Measurements from ENCODE around the gene STYK1.
A peak's percentile ranks its signal among the peaks of the same experiment; 100 is the strongest.

Gene STYK1, protein sequence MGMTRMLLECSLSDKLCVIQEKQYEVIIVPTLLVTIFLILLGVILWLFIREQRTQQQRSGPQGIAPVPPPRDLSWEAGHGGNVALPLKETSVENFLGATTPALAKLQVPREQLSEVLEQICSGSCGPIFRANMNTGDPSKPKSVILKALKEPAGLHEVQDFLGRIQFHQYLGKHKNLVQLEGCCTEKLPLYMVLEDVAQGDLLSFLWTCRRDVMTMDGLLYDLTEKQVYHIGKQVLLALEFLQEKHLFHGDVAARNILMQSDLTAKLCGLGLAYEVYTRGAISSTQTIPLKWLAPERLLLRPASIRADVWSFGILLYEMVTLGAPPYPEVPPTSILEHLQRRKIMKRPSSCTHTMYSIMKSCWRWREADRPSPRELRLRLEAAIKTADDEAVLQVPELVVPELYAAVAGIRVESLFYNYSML

DNA sequence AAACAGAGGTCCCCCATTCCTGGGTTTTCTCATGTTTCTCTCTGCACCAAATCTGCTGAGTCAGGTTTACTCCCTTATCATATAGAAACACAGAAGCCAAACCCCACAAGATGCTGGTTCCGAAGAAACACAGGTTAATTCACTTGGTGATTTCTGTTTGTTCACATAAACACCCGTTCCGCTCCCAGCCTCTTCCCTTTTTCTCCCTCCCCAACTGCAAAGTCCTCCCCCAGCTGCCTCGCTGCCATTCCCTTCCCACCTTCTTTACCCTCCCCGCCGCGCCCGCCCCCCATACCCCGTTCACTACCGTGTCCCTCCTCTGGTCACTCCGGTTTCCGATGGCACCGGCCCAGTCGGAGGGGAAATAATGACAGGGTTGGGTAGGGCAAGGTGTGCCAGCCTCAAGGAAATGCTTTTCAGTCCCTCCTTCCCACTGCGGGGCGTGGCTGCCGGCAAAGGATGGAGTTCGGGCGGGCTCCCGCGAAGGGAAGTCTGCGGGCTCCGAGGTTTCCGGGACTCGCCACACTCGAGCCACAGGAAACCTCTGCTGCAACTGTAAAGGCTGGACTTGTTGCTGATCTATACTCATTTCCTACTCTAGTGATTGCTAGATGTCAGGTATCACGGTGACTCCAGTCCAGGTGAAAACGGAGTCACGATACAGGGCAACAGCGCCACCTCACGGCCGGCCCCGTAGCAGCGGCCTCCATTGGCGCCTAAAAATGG lies at the start of gene STYK1:
TSS of gene STYK1 (minus strand) at position 394 of the 726 bp plus-strand sequence. CDS start 39,434 bp downstream, outside the sequence.
- DNase-seq: peak; percentile 83

DNA sequence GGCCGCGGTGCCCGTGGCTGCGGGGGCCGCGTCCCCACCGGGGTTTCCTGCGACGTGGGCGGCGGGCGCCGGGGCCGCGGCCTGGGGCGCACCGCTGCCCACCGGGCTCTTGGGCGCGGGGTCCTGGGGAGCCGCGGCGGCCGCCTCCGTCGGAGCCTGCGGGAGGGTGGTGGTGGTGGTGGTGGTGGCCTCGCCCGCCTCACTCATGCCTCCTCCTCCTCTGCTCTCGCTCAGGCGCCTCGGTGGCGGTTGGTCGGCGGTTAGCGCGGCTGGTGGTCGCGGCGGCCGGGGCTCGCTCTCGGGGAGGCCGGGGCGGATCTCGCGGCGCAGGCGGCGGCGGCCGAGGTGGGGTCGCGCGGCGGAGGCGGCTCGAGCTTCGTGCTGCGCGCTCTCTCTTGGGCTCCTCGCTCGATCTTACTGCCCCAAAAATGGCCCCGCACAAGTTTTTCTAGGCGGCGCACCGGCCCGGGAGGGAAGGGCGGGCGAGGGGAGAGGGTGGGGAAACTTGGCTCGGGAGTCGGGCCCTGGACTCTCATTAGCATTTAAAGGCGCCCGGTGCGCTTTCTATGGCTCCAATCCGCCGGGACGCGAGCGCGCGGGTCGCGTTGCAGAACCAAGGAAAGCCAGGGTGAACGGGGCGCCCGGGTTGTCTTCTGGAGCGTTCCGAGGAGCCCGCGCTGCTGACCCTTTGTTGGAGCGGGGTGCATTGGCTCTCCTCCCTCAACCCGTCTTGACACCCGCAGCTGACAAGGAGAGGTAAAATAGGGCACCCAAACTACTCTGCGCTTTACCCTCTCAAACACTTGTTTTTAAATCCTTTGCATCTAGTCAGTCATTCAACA lies 49.3 kb upstream of the STYK1 start, which contains the start of gene YBX3:
TSS of gene YBX3 (minus strand) at position 419 of the 842 bp plus-strand sequence. CDS start at position 207, 212 bp downstream.
- peak; percentile 92 for DNase-seq

DNA sequence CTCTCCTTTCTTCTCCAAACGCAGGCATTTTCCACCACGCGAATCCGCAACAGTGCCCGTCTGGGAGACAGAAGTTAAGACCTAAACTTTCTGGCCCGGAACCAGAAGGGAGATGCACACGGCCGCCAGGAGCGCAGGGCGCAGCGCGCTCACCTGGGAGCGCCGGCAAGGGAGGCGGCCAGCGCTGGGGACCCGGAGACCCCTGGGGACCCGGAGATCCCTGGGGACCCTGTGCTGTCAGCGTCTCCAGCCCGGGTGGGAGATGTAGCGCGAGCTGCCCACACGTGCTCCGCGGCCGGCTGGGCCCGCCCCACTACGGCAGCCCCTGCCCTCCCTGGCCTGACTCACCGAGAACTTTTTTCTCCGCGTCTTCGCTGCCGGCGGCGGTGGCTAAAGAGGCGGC lies 48.7 kb upstream of the STYK1 start:
- DNase-seq: peak; percentile 65

DNA sequence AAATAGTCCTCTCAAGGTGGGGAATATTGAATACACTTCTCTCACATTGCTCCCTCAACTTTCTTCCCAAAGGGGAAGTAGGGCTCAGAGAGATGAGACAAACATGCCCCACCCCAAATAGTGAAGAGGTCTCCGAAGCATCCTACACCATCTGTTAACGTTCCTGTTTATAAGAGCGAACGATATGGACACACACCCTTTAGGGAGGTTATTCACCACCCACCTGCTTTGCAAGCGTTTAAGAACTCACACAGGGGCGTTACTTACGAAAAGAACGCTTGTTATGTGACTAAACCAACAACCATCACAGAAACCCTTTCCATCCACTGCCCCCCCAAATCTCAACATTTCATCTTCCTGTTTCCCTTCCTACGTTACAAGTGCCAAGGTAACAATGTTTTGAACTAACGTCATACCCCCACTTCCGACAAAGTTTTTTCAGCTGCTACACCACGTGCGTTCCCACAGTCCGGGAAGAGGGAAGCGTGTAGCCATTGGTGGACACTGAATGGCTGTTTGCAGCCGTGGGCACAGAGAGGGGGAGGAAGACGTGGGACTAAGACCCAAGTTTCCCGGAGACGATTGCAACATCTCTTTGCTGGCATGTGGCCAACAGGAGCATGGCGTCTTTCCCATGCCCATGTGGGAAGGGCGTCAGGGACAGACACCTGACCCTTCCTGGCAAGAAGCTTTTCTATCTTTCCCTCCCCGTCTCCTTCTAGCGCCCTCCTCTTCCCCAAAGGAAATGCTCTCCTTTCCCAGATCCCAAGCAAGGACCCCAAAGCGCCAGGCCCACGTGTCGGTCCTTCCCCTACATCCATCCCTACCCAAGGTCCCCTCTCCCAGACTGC lies 48.0 kb upstream of the STYK1 start:
- DNase-seq: peak; percentile 79

DNA sequence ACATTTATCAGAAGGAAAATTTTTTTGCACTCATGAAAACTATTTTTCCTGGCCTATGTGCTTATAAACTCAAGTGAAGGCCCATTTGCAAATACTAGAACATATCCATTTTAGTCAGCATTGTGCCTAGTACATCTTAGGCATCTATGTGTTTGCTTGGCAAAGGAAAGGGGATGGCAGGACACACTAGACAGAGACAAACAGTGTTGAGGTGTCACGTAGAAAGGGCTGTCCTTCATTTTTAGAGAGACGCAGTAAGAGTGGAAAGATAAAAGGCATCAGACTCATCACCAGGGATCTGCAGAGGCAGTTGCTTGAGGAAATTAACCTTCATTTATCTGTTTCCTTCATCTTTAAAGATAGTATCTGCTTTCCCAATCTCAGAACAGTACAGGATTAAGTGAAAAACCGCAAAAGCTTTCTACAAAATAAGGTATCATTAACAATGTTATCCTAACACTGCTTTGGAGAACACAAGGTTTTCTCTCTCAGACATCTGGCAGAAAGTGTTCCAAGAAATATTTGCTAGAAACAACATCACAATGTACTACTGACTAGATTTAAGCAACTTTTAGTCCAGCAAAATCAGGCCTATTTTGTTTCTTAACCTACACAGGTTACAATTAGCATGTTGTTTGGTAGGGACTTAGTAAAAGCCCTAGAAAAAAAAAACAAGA lies 47.3 kb upstream of the STYK1 start:
- peak; percentile 9 for DNase-seq

DNA sequence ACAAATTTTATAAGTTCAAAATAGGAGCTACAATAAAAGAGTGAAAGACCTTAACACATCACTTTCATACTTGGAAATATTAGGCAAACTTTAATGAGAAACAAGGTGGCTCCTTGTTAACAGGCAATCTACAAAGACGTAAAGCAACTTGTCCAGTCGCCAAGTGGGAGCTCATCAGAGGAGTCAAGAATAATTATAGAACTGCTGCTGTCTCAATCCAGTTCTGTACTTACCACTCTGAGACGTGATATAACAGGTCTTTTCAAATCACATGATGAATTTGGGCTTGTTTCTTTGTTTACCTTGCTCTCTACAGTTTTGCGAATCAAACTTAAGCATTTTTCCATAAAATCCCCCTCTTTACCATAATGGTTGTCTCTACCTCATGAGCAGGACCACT lies 45.6 kb upstream of the STYK1 start:
- no peak for DNase-seq

DNA sequence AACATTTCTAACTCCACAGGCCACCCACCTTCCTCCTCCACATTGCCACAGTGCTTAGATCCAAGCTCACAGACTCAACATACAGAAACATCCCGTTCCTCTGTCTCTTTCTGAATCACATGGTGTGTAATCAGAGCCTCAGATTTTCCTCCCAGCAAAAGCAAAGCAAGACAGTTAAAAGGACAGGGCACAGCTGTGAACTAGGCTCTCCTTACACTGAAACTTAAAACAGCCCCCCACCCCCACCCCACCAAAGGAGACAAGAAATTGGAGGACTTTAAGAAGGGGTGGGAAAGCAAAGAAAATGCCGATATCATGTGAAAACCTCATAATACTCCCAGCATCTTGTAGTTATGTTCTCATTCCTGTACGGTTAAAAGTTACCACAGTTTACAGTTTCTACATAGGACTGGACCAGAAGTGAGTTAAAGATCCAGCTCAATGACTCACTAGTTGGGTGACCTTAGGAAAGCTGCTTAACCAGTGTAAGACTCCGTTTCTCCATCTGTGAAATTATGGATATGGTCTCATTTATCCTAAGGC lies 44.5 kb upstream of the STYK1 start:
- no peak for DNase-seq

DNA sequence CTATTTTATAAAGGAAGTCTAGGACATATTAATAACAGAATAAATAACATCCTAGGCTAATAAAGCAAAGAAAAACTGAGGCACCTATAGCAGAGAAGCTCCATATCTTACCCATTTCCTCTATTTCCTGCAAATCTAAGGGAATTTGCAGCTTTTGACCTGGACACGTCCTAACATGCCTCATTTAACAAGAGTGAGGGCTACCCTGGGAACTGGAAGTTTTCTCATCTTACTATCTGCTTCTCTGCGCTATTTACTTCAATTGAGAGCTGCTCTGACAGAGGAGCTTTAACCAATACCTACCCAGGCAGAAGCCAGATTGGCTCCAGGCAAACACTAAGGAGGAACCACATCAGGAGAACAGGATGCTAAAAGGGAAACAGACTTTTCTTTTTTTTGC lies 43.6 kb upstream of the STYK1 start:
- no peak for DNase-seq

DNA sequence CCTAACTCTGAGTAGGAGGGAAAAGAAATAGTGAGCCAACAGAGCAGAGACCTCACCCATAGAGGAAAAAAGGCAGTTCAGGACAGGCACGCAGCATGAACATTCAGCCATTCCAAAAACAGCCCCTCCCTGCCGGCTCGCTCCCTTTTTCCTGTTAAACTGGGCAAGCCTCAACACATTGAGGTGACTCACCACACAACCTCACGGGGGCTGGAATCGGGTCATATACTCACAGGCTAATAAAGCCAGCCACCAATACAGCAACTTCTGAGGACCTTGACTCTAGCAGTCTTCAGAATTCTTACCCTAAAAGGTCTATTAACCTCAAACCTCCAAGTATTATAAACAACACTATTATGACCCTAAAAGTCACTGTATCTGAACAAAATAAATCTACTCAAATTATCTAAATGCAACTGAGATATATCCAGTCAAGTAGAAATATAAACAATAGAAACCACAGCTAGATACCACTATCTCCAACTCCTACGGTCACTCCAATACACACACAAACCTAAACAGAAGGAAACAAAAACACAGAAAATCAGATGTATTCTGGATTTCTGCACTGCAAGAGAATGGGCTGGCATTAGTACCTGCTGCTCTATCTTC lies 43.0 kb upstream of the STYK1 start:
- DNase-seq: no peak

DNA sequence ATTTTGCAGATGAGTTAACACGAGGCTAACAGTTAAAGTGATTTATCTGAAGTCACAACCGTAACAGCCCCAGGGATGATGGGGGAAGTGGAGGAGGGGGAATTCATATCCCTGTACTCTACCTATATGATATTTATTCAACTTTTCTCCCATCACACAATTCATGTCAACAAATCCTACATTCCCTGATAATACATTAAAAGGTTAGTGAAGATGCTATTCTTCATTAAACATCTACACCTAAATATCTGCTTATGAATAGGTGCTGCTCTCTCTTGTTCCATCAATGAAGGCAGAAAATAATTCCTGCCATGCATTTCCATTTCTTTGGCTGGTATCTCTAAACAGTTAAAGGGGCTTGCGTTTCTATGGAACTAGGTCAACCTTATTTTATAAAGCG lies 42.4 kb upstream of the STYK1 start:
- DNase-seq: no peak

DNA sequence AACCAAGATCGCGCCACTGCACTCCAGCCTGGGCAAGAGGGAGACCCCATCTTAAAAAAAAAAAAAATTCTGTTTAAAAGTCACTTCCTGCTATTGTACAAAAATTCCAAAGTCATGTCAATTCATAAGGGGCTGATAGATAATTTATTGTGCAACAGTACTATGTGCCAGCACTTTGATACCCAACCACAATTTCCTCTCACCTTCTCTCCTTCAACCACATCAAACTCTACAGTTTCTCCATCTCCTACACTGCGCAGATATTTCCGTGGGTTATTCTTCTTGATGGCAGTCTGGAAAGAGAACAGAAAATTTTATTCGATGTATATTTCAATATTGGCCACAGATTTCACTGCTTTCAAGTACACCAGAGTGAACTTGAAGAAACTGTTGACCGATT lies 41.6 kb upstream of the STYK1 start:
- DNase-seq: no peak

DNA sequence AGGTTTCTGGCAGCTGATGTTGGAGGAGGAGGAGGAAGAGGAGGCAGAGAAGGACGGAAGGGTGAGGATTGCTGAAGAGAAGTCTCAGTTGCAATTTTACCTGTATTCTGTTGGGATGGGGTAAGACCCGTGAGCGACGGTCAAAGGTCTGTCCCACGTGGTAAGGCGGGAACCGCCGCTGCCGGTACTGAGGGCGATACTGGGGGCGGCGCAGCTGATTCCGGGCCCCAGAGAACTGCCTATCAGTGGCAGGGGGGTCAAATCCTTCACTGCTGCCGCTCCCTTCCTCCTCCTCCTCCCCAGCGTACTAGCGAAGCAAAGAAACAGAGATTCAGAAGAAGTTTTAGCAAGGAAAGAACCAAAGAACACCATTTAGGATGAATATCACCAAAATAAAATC lies 36.0 kb upstream of the STYK1 start:
- DNase-seq: no peak

DNA sequence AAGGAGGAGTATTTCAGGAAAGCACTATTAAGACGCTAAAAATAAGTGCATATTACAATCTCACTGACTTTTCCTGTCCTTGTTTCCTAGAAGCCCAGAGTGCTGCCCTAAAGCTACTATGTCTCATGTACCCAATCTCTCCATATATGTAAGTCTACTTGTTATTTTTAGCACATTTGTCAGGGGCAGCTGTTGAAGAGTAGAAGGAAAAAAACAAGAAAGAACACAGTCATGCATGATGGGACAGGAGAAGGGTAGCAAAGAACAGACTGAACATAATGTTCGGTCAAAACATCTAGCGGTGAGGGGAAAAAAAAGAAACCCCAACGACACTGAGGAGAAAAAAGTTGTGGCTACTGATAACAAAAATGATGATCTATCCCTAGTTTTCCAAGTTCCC lies 35.0 kb upstream of the STYK1 start:
- DNase-seq: no peak

DNA sequence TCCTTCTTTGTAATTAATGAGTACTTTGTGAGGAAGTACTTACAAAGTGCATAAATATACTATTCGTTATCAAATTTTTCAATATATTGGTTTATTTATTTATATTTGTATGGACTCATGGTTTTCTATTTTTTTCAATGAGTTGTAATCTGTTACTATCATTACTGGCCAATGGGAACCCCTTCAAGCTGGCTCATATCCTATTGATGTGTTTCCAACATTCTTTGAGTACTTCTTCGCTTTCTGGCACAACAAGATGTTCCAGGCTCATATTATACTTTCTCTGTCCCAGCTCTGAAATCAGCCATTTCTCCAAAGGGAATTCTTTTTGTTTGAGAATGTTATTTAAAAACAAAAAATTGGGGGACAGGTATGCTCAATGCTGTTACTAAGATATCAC lies 31.8 kb upstream of the STYK1 start:
- no peak for DNase-seq

DNA sequence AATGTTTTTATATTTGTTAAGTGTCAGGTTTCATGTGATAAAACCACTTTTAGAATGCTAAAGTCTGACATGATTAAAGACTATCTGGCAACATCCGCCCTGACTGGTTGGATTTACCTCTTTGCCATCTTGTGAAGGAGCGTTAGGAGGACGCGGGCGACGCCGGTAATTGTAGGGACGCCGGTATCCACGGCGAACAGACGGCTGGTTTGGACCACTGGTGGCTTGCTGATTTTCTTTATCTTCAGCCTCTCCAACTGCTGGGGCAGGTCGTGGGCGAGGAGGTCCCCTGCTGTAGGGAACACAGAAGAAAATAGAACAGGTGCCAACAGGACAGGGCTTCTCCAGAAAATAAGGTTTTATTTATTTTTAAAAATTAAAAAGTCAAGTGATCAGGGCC lies 28.0 kb upstream of the STYK1 start:
- DNase-seq: peak; percentile 54

DNA sequence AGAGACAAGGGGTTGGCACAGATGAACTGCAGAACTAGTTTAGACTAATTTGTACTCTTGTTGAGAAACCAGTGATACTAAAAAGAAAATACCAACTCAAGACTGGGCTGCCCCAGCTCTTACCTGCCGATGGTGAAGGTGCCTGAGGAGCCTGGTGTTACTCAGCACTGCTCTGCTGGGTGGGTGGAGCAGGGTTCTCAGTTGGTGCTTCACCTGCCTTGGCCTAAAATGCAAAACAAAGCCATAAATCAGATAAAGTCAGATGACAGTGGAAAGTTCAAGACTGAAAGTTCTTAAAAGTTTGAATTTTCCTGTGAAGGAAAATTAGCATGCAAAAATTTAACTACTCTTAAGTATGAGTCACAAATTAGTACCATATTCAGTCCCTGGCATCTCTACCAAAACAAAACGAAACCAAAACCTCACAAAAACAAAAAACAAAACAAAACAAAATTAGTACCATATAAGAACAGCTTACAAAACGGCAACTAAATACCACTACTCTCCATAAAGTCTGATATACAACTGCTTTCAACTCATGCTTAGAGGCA lies 27.4 kb upstream of the STYK1 start:
- DNase-seq: no peak

DNA sequence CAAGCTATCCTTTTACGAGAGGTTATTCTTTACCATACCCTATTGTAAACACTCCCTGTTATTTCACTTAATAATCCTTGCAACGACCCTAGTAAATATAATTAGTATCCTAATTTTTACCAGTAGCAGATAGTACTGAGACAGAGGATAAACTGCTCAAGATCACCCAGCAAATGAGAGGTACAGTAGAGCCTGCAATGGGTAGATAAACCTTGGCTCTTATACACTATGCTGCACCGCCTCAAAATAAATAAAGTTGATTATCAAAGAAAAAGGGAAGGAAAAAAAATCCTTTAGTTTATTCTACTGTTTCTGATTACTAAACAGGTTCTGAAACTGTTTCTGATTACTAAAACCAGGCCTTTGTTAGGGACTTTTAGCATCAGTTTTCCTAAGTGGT lies 26.7 kb upstream of the STYK1 start:
- DNase-seq: peak; percentile 57

DNA sequence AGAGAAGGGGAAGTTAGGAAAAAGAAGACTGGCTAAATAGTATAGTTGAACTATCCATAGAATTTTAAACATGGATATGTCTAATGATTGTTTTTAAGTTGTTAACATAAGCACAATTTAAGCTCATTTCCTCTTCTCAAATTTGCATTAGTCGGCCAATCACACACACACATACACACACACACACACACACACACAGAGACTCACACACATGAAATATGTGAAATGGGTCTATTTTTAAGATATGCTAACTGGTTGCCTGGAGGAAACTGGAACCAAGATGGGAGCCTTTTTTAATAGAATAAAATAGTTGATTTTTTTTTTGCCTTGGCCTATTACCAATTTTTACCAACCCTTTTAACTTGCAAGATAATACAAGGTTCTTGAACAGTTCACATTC lies 24.0 kb upstream of the STYK1 start:
- no peak for DNase-seq

DNA sequence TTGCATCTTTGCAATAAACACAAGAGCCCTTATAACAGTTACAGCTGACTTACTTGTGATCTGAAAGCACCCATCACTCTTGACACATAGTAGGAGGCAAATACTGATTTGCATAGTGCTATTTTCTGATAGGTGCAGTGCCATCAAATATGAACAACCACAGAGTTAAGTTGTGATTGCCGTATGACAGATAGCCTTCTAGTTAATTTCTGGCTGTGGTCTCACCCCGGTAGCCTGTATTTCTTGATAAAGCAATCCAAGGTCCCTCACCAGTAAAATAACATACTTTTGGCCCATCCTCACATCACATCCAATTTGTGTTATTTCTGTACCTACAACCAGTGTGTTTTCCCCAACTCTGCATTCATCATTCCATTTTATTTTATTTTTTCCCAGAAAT lies 23.3 kb upstream of the STYK1 start:
- peak; percentile 66 for DNase-seq

DNA sequence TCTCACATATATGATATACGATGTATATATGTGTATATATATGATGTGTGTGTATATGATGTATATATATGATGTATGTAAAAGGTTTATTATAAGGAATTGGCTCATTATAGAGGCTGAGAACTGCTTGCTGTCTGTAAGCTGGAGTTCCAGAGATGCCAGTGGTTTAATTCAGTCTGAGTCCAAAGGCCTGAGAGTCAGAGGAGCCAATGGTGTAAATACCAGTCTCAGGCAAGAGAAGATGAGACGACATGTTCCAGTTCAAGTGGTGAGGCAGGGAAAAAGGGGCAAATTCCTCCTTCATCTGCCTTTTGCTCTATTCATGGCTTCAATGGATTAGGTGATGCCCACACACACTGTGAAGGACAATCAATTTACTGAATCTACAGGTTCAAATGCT lies 17.1 kb upstream of the STYK1 start:
- DNase-seq: no peak

DNA sequence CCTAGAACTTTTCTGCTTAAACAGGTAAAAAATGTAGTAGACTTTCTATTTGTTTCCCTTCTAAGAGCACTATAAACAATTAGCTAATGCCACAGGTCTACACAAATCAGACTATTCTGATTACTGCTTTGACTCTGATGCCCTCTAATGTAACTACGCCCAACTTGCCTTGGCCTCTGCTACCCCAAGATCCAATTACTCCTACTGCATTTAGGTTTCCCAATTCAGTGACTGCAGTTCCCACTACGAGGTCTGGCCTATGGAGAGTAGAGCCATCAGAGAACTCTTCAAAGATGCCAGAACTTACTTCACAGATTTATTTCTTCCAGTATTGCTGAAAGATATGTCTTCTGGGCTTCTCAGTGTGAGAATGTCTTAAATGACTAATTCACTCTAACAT lies 15.3 kb upstream of the STYK1 start:
- DNase-seq: no peak

Data from hematopoietic multipotent progenitor cell treated with erythropoietin and hydrocortisone succinate and interleukin-3 and kit ligand, for 6 days (in vitro differentiated cells).